Coronary artery (tissue), 2 donors: ENCODE data around the gene PELI2.

ENCODE experiments used
- DNase-seq: peaks from one replicate; pipeline ENCODE4 v3.0.0-alpha.2; 2017; ENCODE audit warnings: low spot score
- H3K27ac ChIP-seq, 2 donors: fragments of 200-600 bp; sonication (generic); one replicate each; pipeline ENCODE4 v1.5.1; 2016 to 2019
- H3K4me3 ChIP-seq: fragments of 200-600 bp; sonication (generic); 2 replicates; pipeline ENCODE4 v1.5.1; 2016; ENCODE audit warnings: mild to moderate bottlenecking, moderate library complexity
- TF ChIP-seq, protein P1 (sequence below): fragments of 200-600 bp; sonication (generic); IDR thresholded peaks from one replicate; pipeline ENCODE4 v1.5.1; 2019; ENCODE audit warnings: antibody characterized with exemption

The PELI2 gene

GRCh38 chr14:56137849-56138248 lies 19.6 kb downstream of the PELI2 start:
- no peak overlapping the region for H3K27ac ChIP-seq
- DNase-seq, result no peak
- no peak overlapping the region for H3K4me3 ChIP-seq
- TF ChIP-seq, protein P1, sequence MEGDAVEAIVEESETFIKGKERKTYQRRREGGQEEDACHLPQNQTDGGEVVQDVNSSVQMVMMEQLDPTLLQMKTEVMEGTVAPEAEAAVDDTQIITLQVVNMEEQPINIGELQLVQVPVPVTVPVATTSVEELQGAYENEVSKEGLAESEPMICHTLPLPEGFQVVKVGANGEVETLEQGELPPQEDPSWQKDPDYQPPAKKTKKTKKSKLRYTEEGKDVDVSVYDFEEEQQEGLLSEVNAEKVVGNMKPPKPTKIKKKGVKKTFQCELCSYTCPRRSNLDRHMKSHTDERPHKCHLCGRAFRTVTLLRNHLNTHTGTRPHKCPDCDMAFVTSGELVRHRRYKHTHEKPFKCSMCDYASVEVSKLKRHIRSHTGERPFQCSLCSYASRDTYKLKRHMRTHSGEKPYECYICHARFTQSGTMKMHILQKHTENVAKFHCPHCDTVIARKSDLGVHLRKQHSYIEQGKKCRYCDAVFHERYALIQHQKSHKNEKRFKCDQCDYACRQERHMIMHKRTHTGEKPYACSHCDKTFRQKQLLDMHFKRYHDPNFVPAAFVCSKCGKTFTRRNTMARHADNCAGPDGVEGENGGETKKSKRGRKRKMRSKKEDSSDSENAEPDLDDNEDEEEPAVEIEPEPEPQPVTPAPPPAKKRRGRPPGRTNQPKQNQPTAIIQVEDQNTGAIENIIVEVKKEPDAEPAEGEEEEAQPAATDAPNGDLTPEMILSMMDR, result no peak

- Histone ChIP-seq H3K4me3 (no peak overlapping the region), H3K27ac (no peak overlapping the region)
- TF ChIP-seq, protein P1, result no peak
- DNase-seq, result no peak
Observed at GRCh38 chr14:56138928-56139327, 20.7 kb downstream of the PELI2 start.

- no peak for DNase-seq
- Histone ChIP-seq H3K27ac (no peak overlapping the region), H3K4me3 (no peak overlapping the region)
- TF ChIP-seq, protein P1, result no peak
Observed at GRCh38 chr14:56142314-56142713, 24.1 kb downstream of the PELI2 start.

DNA sequence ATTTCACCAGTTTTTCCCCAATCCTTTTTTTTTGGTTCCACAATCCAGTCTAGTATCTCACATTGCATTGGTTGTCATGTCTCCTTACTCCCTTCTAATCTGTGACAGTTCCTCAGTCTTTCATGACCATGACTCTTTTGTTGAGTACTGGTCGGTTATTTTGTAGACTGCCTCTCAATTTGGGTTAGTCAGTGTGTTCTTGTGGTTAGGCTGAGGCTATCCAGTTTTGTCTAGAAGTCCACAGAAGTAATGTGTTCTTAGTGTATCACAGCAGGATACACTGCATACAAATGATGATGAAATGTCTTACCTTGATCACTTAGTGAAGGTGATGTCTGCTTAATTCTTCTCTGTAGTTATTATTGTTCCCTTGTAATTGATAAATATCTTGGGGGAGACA lies 24.8 kb downstream of the PELI2 start:
- no peak for DNase-seq
- H3K27ac ChIP-seq, result no peak overlapping the region
- TF ChIP-seq, protein P1, result no peak
- no peak overlapping the region for H3K4me3 ChIP-seq

DNA sequence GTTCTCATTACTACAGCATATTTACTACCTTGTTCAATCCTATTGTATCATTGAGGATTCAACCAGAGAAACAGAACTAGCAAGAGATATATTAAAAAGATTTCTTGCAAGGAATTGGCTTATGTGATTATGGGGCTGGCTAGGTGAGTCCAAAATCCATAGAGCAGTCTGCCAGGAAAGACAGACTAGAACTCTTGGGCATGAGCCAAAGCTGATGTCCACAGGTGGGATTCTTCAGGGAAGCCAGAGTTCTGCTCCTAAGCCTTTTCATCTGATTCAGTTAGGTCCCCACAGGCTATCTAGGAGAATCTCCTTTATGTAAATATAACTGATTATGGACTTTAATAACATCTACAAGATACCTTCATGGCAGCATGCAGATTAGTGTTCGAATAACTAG lies 26.0 kb downstream of the PELI2 start:
- TF ChIP-seq, protein P1, result no peak

GRCh38 chr14:56145181-56145769 lies 27.1 kb downstream of the PELI2 start:
- no peak for DNase-seq
- no peak overlapping the region for H3K27ac ChIP-seq
- TF ChIP-seq, protein P1, result no peak
- no peak overlapping the region for H3K4me3 ChIP-seq

More for the DNA sequence above, 26.0 kb downstream of the PELI2 start:
- Histone ChIP-seq H3K27ac (no peak overlapping the region), H3K4me3 (no peak overlapping the region)
- DNase-seq, result no peak

GRCh38 chr14:56145965-56146364 lies 27.8 kb downstream of the PELI2 start:
- H3K27ac ChIP-seq, result no peak overlapping the region

More at GRCh38 chr14:56145965-56146364, 27.8 kb downstream of the PELI2 start:
- DNase-seq, result no peak
- TF ChIP-seq, protein P1, result no peak
- no peak overlapping the region for H3K4me3 ChIP-seq
